K562 (cell line): ENCODE data around the gene MLH1. TPM values are rescaled to one million over a fixed set of nuclear protein-coding genes. Genes with fewer than 3 reads are reported as not detected.
A peak's percentile ranks its signal among the peaks of the same experiment; 100 is the strongest.

Experiments used
- MTF1 ChIP-seq: fragments of 250-450 bp; sonication (Bioruptor Pico); IDR thresholded peaks from 2 replicates; pipeline ENCODE4 v1.9.0; 2021; ENCODE audit warnings: moderate library complexity, mild to moderate bottlenecking, inconsistent platforms, borderline replicate concordance
- NFRKB ChIP-seq: fragments of 450-650 bp; IDR thresholded peaks from 2 replicates; pipeline ENCODE4 v1.6.1; 2016; ENCODE audit warnings: low read depth
- PKNOX1 ChIP-seq: fragments of 450-650 bp; IDR thresholded peaks from 2 replicates; pipeline ENCODE4 v1.6.1; 2016
- RBM15 ChIP-seq: fragments of 200-400 bp; formaldehyde crosslinking; IDR thresholded peaks from 2 replicates; pipeline ENCODE4 v1.6.1; 2018; ENCODE audit warnings: mild to moderate bottlenecking, low read length, moderate library complexity; ENCODE audit not compliant: insufficient read depth
- SFPQ ChIP-seq: fragments of 200-400 bp; formaldehyde crosslinking; IDR thresholded peaks from 2 replicates; pipeline ENCODE4 v1.6.1; 2017; ENCODE audit warnings: mild to moderate bottlenecking, low read depth, low read length, moderate library complexity
- TEAD4 ChIP-seq, 2 experiments: sonication (generic) in 1 of 2; formaldehyde crosslinking in 1 of 2; IDR thresholded peaks; 2 replicates each; pipeline versions ENCODE4 v1.6.1 to v1.8.0; 2012 to 2022; ENCODE audit warnings: borderline replicate concordance in 1 of 2, inconsistent platforms in 1 of 2, low read length in 1 of 2, mild to moderate bottlenecking in 1 of 2, missing genetic modification reagents in 1 of 2
- THRA ChIP-seq: fragments of 450-650 bp; IDR thresholded peaks from 2 replicates; pipeline ENCODE4 v1.6.1; 2017; ENCODE audit warnings: mild to moderate bottlenecking, moderate library complexity
- TSC22D4 ChIP-seq: fragments of 450-650 bp; IDR thresholded peaks from 2 replicates; pipeline ENCODE4 v1.6.1; 2016; ENCODE audit warnings: missing genetic modification characterization, missing biosample characterization, control low read depth
- WHSC1 ChIP-seq: IDR thresholded peaks from one replicate; pipeline ENCODE4 v1.6.1; 2012; ENCODE audit warnings: low read length, control low read depth, inconsistent platforms
- ZC3H11A ChIP-seq: IDR thresholded peaks from 2 replicates; pipeline ENCODE4 v1.6.1; 2012; ENCODE audit warnings: low read depth, low read length, improper control_type of control experiment
- ZHX1 ChIP-seq: fragments of 150-350 bp; conservative IDR thresholded peaks from 2 replicates; pipeline ENCODE4 v1.6.1; 2014; ENCODE audit warnings: low read length
- ZKSCAN8 ChIP-seq: fragments of 200-800 bp; sonication (Bioruptor generic); IDR thresholded peaks from 2 replicates; pipeline ENCODE4 v1.6.1; 2016; ENCODE audit warnings: missing genetic modification characterization, missing compliant biosample characterization
- ZNF184 ChIP-seq: sonication (generic); formaldehyde crosslinking; IDR thresholded peaks from 2 replicates; pipeline ENCODE4 v1.5.0; 2020; ENCODE audit warnings: missing genetic modification reagents
- ZNF277 ChIP-seq: fragments of 250-450 bp; sonication (Bioruptor Pico); IDR thresholded peaks from 2 replicates; pipeline ENCODE4 v1.8.0; 2022; ENCODE audit warnings: inconsistent platforms, mild to moderate bottlenecking, moderate library complexity, borderline replicate concordance
- ZNF280B ChIP-seq: fragments of 250-450 bp; sonication (Bioruptor Pico); IDR thresholded peaks from 2 replicates; pipeline ENCODE4 v1.5.1; 2021; ENCODE audit warnings: mild to moderate bottlenecking
- ZNF551 ChIP-seq: fragments of 250-450 bp; sonication (Bioruptor Pico); IDR thresholded peaks from 2 replicates; pipeline ENCODE4 v1.5.0; 2021; ENCODE audit warnings: mild to moderate bottlenecking, moderate library complexity
- polyA plus RNA-seq, 8 experiments: library from polyadenylated mRNA; depleted of rRNA in 4 of 8; stranded (reverse) in 5 of 8; unstranded in 3 of 8; fragments of >200 nt; fragmentation: Nextera tagmentation in 2 of 8; fragmentation: Illumina TruSeq in 1 of 8; extraction: Ambion mirVana in 2 of 8; extraction: Trizol in 1 of 8; gene quantifications; 2 replicates each; pipeline versions ENCODE4 v1.2.1 to v1.2.3, GENCODE V29; 2011 to 2014; ENCODE audit warnings: inconsistent platforms in 1 of 8, missing spikeins in 1 of 8
- total RNA-seq, 7 experiments: library from RNA; depleted of rRNA in 6 of 7; stranded (reverse); fragments of >200 nt in 6 of 7; fragmentation: Illumina TruSeq in 2 of 7; extraction: Trizol in 2 of 7; gene quantifications; 2 replicates each; pipeline versions ENCODE4 v1.2.1 to v1.2.3, GENCODE V29; 2011 to 2021; ENCODE audit warnings: low replicate concordance in 1 of 7

The MLH1 gene
- total and polyA plus RNA-seq, 9 of the 15 experiments (the other 6 are each of a cell fraction or from before 2014, with no cell fraction given) = 76.4 to 155 (median 117) TPM

- no peak for TF ChIP-seq TSC22D4 (tag)
- TF ChIP-seq THRA = no peak
- TF ChIP-seq RBM15 = no peak
- TF ChIP-seq NFRKB = peak; percentile 51; the same call in 1 of the 2 replicates
- no peak for TF ChIP-seq ZKSCAN8 (CRISPR knock-in tag)
- TF ChIP-seq ZHX1 = no peak
- TF ChIP-seq SFPQ = no peak
- no peak for TF ChIP-seq ZNF277
- peak; percentile 38 for TF ChIP-seq TEAD4 (IDR thresholded peaks at IDR 0.05; ENCODE audit: low read length)
- TF ChIP-seq TEAD4 (CRISPR knock-in tag; IDR thresholded peaks at IDR 0.05; ENCODE audit: borderline replicate concordance) = no peak
- no peak for TF ChIP-seq MTF1 (CRISPR knock-in tag)
- no peak for TF ChIP-seq ZNF184 (CRISPR knock-in tag)
- no peak for TF ChIP-seq WHSC1
- TF ChIP-seq ZC3H11A = no peak
- peak; percentile 100 for TF ChIP-seq PKNOX1
- TF ChIP-seq ZNF551 (CRISPR knock-in tag) = no peak
- TF ChIP-seq ZNF280B (CRISPR knock-in tag) = no peak
Observed at GRCh38 chr3:36993326-36994283, at the start of gene MLH1 (continued).
